ENCODE measurements around the gene TET2. TPM values are rescaled to one million over a fixed set of nuclear protein-coding genes. Genes with fewer than 3 reads are reported as not detected.

TET2 gene
- total RNA-seq, 4 donors from 2014 or later, result 22.0 to 31.5 (median 28.0) TPM

DNA sequence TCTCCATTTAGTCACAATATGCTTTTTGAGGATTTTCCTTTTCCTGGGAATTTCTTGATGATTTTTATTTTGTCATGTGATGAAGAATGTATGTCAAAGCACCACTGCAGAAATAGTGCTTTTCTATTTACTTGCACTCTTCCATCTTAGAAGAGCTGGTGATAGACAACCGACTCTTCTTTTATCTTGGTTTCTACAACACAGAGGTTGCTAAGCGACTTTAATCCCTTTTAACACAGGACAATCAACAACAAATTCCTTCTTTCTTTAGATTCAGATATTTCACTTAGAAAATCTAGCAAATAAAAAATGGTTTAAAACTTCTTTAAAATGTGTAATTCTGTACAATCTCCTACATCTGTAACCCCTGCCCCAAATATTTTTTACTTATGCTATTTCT, 34.6 kb downstream of the TET2 start:
- Histone ChIP-seq H3K27me3 (no peaks in the 10 kb centered on the region), H3K9me3 (no peaks in the 10 kb centered on the region), H3K4me3 (no peak overlapping the region), H3K4me1 (peaks cover 17 to 41% (median 30%) of the 10 kb centered on the region in 4 donors), H3K27ac (replicated peaks in 1 of 4) (no peak overlapping the region), H3K36me3 (no peaks in the 10 kb centered on the region)
- 60% methylated on average over 2 of the region's 2 CpGs for WGBS
- intact Hi-C loops (cut with DNase I), result no loop called here
- no peak for DNase-seq (ENCODE audit: extremely low spot score)
- TF ChIP-seq POLR2AphosphoS5 (IDR thresholded peaks at IDR 0.05), result no peak
- TF ChIP-seq, protein P1, sequence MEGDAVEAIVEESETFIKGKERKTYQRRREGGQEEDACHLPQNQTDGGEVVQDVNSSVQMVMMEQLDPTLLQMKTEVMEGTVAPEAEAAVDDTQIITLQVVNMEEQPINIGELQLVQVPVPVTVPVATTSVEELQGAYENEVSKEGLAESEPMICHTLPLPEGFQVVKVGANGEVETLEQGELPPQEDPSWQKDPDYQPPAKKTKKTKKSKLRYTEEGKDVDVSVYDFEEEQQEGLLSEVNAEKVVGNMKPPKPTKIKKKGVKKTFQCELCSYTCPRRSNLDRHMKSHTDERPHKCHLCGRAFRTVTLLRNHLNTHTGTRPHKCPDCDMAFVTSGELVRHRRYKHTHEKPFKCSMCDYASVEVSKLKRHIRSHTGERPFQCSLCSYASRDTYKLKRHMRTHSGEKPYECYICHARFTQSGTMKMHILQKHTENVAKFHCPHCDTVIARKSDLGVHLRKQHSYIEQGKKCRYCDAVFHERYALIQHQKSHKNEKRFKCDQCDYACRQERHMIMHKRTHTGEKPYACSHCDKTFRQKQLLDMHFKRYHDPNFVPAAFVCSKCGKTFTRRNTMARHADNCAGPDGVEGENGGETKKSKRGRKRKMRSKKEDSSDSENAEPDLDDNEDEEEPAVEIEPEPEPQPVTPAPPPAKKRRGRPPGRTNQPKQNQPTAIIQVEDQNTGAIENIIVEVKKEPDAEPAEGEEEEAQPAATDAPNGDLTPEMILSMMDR (IDR thresholded peaks at IDR 0.05), result no peak
- TF ChIP-seq EP300 (IDR thresholded peaks at IDR 0.05), result no peak
- no peak for TF ChIP-seq POLR2A (IDR thresholded peaks at IDR 0.05; ENCODE audit: low read depth)

DNA sequence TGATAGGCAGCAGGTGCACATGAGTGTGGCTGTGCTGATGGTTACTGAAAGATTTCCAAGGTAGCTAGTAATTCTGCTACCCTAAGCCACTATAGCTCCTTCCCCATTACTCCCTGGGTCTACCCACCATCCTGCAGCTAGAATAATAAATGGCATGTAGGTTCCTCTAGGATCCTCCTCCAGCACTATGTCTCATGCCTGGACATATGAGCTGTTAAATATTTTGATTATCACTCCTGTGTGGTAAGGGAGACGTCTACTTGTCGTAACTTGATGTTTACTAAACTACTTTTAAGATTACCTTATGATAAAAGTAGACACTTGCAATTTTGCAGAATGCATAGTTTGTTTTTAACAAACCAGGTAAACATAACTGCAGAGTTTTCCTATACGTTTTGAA, 35.5 kb downstream of the TET2 start:
- H3K4me1 ChIP-seq, result peaks cover 20 to 47% (median 36%) of the 10 kb centered on the region in 4 donors

DNA sequence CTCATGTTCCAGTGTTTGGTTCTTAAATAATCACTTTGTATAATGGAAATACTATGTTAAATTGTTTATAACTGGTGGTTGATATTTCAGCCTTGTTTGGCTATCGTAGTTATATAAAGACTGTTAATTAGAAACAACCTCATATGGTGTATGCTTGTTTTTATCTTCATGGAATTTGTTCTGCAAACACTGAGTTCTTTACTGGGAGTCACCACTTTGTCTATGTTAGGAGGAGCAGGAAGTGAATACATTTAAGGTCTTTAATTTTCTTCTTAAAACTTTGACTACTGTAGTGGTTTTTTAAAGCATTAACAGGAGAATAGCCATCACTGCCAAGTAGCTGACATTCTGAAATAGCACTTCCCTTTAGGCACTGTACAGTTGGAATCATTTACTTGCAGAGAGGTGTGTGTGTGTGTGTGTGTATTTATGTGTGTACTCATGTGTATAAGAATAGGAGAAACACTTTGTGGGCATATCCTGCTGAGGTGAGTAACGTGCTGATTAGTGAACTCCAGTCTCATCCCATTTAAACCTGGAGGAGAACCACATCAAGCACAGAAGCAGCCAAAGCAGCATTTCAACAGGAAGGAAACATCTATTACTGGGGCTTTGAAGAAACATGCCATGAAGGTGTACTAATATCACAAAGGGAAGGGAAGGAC, 37.8 kb downstream of the TET2 start:
- no peak for DNase-seq (ENCODE audit: extremely low spot score)
- no peaks in the 10 kb centered on the region for H3K36me3 ChIP-seq
- peaks cover 20 to 43% (median 36%) of the 10 kb centered on the region in 4 donors for H3K4me1 ChIP-seq
- no peaks in the 10 kb centered on the region for H3K9me3 ChIP-seq
- H3K27ac ChIP-seq (replicated peaks in 1 of 4), result no peak overlapping the region
- H3K27me3 ChIP-seq, result no peaks in the 10 kb centered on the region
- intact Hi-C loops (cut with DNase I), result no loop called here
- H3K4me3 ChIP-seq, result no peak overlapping the region
- 66% methylated on average over 2 of the region's 2 CpGs for WGBS
- TF ChIP-seq POLR2AphosphoS5 (IDR thresholded peaks at IDR 0.05) (no peak), EP300 (IDR thresholded peaks at IDR 0.05) (no peak), POLR2A (IDR thresholded peaks at IDR 0.05; ENCODE audit: low read depth) (no peak)
- TF ChIP-seq, protein P1 (IDR thresholded peaks at IDR 0.05), result no peak

More for the DNA sequence above, 35.5 kb downstream of the TET2 start:
- Histone ChIP-seq H3K27ac (replicated peaks in 1 of 4) (no peak overlapping the region), H3K9me3 (no peaks in the 10 kb centered on the region), H3K27me3 (no peaks in the 10 kb centered on the region), H3K4me3 (no peak overlapping the region), H3K36me3 (no peaks in the 10 kb centered on the region)
- intact Hi-C loops (cut with DNase I), result no loop called here
- 75% methylated on average over 3 of the region's 3 CpGs for WGBS
- DNase-seq (ENCODE audit: extremely low spot score), result no peak
- TF ChIP-seq POLR2AphosphoS5 (IDR thresholded peaks at IDR 0.05) (no peak), POLR2A (IDR thresholded peaks at IDR 0.05; ENCODE audit: low read depth) (no peak), EP300 (IDR thresholded peaks at IDR 0.05) (no peak)
- TF ChIP-seq, protein P1 (IDR thresholded peaks at IDR 0.05), result no peak

DNA sequence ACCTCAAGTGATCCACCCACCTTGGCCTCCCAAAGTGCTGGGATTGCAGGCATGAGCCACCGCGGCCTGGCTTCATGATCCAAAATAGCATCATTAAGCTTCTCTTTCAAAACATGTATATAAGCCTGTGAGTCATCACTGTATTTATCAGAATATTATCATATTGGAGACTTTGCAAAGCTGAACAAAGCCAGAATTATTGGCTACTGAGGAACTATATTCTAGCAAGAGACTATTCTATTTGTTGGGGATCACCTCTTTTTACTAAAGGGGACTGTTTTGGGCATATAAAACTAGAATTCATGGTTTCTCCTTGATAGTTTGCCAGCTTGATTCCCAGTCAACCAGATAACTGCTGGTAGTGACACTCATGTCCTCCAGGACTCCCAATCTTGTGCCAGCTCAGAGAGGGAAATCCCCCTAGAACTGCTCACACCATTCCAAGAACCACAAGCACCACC, 40.1 kb downstream of the TET2 start:
- Histone ChIP-seq H3K9me3 (no peaks in the 10 kb centered on the region), H3K27me3 (no peaks in the 10 kb centered on the region), H3K4me3 (no peak overlapping the region), H3K27ac (replicated peaks in 1 of 4) (no peak overlapping the region), H3K4me1 (peaks cover 28 to 43% (median 37%) of the 10 kb centered on the region in 4 donors), H3K36me3 (no peaks in the 10 kb centered on the region)
- DNase-seq (ENCODE audit: extremely low spot score), result no peak
- whole genome bisulfite sequencing, result 71% methylated on average over 2 of the region's 2 CpGs
- intact Hi-C loops (cut with DNase I), result no loop called here
- TF ChIP-seq POLR2AphosphoS5 (IDR thresholded peaks at IDR 0.05) (no peak), EP300 (IDR thresholded peaks at IDR 0.05) (no peak), POLR2A (IDR thresholded peaks at IDR 0.05; ENCODE audit: low read depth) (no peak)
- TF ChIP-seq, protein P1 (IDR thresholded peaks at IDR 0.05), result no peak
